OCI-LY7 (cell line): ENCODE results near the gene NANOG.

Experiments
- EZH2phosphoT487 ChIP-seq: fragments of 200-600 bp; sonication (generic); IDR thresholded peaks from 2 replicates; pipeline ENCODE4 v1.6.1; 2018; ENCODE audit warnings: low read depth, borderline replicate concordance, mild to moderate bottlenecking, mixed run types, antibody characterized with exemption, low read length, moderate library complexity, mixed read lengths
- TF ChIP-seq, protein P1 (sequence below): fragments of 200-600 bp; sonication (generic); conservative IDR thresholded peaks from 2 replicates; pipeline ENCODE4 v1.5.1; 2014; ENCODE audit warnings: mild to moderate bottlenecking, antibody characterized with exemption, low read length, moderate library complexity, mixed read lengths

DNA sequence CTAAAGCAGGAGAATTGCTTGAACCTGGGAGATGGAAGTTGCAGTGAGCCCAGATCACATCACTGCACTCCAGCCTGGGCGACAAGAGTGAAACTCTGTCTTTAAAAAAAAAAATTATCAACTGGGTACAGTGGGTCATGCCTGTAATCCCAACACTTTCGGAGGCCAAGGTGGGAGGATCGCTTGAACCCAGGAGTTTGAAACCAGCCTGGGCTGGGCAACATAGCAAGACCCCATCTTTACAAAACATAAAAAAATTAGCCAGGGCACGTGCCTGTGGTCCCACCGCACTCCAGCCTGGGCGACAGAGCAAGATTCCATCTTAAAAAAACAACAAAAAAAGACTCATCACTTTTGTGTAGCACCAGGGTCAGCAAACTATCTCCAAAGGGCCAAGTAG is 7.1 kb upstream of the NANOG start:
- TF ChIP-seq, protein P1, sequence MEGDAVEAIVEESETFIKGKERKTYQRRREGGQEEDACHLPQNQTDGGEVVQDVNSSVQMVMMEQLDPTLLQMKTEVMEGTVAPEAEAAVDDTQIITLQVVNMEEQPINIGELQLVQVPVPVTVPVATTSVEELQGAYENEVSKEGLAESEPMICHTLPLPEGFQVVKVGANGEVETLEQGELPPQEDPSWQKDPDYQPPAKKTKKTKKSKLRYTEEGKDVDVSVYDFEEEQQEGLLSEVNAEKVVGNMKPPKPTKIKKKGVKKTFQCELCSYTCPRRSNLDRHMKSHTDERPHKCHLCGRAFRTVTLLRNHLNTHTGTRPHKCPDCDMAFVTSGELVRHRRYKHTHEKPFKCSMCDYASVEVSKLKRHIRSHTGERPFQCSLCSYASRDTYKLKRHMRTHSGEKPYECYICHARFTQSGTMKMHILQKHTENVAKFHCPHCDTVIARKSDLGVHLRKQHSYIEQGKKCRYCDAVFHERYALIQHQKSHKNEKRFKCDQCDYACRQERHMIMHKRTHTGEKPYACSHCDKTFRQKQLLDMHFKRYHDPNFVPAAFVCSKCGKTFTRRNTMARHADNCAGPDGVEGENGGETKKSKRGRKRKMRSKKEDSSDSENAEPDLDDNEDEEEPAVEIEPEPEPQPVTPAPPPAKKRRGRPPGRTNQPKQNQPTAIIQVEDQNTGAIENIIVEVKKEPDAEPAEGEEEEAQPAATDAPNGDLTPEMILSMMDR = no peak
- no peak for TF ChIP-seq EZH2phosphoT487
